CD4-positive, alpha-beta memory T cell (primary cell): ENCODE results near the gene SCAF4. TPM values are rescaled to one million over a fixed set of nuclear protein-coding genes. Genes with fewer than 3 reads are reported as not detected.

Experiments
- CTCF ChIA-PET: fragments of 350-600 bp; sonication (Branson Sonifier 250); formaldehyde crosslinking; loops from one replicate; lab custom pipeline; 2021; ENCODE audit warnings: inconsistent platforms; ENCODE audit not compliant: partially characterized antibody; lab: Charles Lee
- POLR2A ChIA-PET: fragments of 350-600 bp; sonication (Branson Sonifier 250); formaldehyde crosslinking; loops from one replicate; lab custom pipeline; 2021; ENCODE audit not compliant: partially characterized antibody; lab: Charles Lee
- DNase-seq, 5 donors: peaks; one replicate each; pipeline versions ENCODE4 v3.0.0 to v3.0.0-alpha.2; 2020 to 2022; ENCODE audit warnings: mixed read lengths in 1 of 5
- H3K27ac ChIP-seq: one replicate; pipeline ENCODE4 v1.7.0; 2013; ENCODE audit warnings: low read depth, low read length
- H3K27me3 ChIP-seq: 2 replicates; pipeline ENCODE4 v1.7.0; 2013; ENCODE audit warnings: mild to moderate bottlenecking, low read length, moderate library complexity; ENCODE audit not compliant: insufficient read depth
- H3K36me3 ChIP-seq: 2 replicates; pipeline ENCODE4 v1.7.0; 2013; ENCODE audit warnings: mild to moderate bottlenecking, low read length, moderate library complexity; ENCODE audit not compliant: insufficient read depth
- H3K4me1 ChIP-seq: 2 replicates; pipeline ENCODE4 v1.7.0; 2013; ENCODE audit warnings: mild to moderate bottlenecking, low read length, moderate library complexity; ENCODE audit not compliant: insufficient read depth
- H3K4me3 ChIP-seq, 2 donors: one replicate each; pipeline ENCODE4 v1.7.0; 2013; ENCODE audit warnings: low read length in 2 of 2, mild to moderate bottlenecking in 1 of 2
- H3K9me3 ChIP-seq, 2 donors: one replicate each; pipeline ENCODE4 v1.7.0; 2013; ENCODE audit warnings: low read length in 2 of 2, control low read depth in 1 of 2; ENCODE audit not compliant: control insufficient read depth in 1 of 2
- H3K27ac Mint-ChIP-seq, 7 donors: one replicate each; pipeline ENCODE4 v1.8.0; 2020 to 2021; ENCODE audit warnings: mixed read lengths in 7 of 7, mild to moderate bottlenecking in 6 of 7, inconsistent platforms in 3 of 7, moderate library complexity in 3 of 7
- H3K27me3 Mint-ChIP-seq, 2 donors: one replicate each; pipeline ENCODE4 v1.8.0; 2020 to 2021; ENCODE audit warnings: mixed read lengths in 2 of 2
- H3K36me3 Mint-ChIP-seq, 2 donors: one replicate each; pipeline ENCODE4 v1.8.0; 2020 to 2021; ENCODE audit warnings: mixed read lengths in 2 of 2, inconsistent platforms in 1 of 2, mild to moderate bottlenecking in 1 of 2
- H3K4me1 Mint-ChIP-seq, 4 donors: one replicate each; pipeline ENCODE4 v1.8.0; 2020 to 2021; ENCODE audit warnings: mixed read lengths in 4 of 4, mild to moderate bottlenecking in 1 of 4
- H3K4me3 Mint-ChIP-seq, 8 donors: one replicate each; pipeline ENCODE4 v1.8.0; 2020 to 2021; ENCODE audit warnings: mixed read lengths in 8 of 8, mild to moderate bottlenecking in 7 of 8, moderate library complexity in 6 of 8, inconsistent platforms in 3 of 8
- H3K9me3 Mint-ChIP-seq, 8 donors: one replicate each; pipeline ENCODE4 v1.8.0; 2020 to 2021; ENCODE audit warnings: mixed read lengths in 8 of 8, mild to moderate bottlenecking in 5 of 8, inconsistent platforms in 3 of 8, moderate library complexity in 1 of 8
- intact Hi-C: fragments of 100-400 bp; cut with micrococcal nuclease; formaldehyde crosslinking; loops from one replicate; pipeline ENCODE4 v1.15.1; 2023
- polyA plus RNA-seq, 2 donors: library from polyadenylated mRNA; unstranded; fragments of 300-500 nt; fragmentation: Illumina TruSeq; gene quantifications; one replicate each; pipeline ENCODE4 v1.2.3, GENCODE V29; 2021
- total RNA-seq, 2 experiments: library from RNA; stranded (reverse); gene quantifications; one replicate each; pipeline ENCODE4 v1.2.3, GENCODE V29; 2021

The SCAF4 gene
- total and polyA plus RNA-seq, 4 experiments from 2014 or later: 4.8 to 64.7 (median 48.9) TPM

- DNase-seq: no peak
- Histone ChIP-seq H3K27me3 (no peaks in the 10 kb centered on the region), H3K27ac (no peak overlapping the region), H3K4me3 (no peak overlapping the region), H3K9me3 (no peaks in the 10 kb centered on the region), H3K36me3 (peaks cover 20% of the 10 kb centered on the region), H3K4me1 (peaks cover 20% of the 10 kb centered on the region)
- ChIA-PET CTCF (no interaction called here), POLR2A (no interaction called here)
- Mint-ChIP-seq H3K27me3 (no peaks in the 10 kb centered on the region), H3K27ac (peak overlapping the region in 3 of 7 donors; percentile 48 to 62 (median 57)), H3K36me3 (peaks cover 26 to 46% of the 10 kb centered on the region in 2 donors), H3K4me3 (no peak overlapping the region), H3K9me3 (no peaks in the 10 kb centered on the region), H3K4me1 (peaks cover 15 to 22% (median 17%) of the 10 kb centered on the region in 4 donors)
- intact Hi-C loops: no loop called here
Observed at GRCh38 chr21:31671931-31672330, 60.0 kb downstream of the SCAF4 start.

GRCh38 chr21:31671146-31671716 lies 60.7 kb downstream of the SCAF4 start:
- Mint-ChIP-seq H3K36me3 (peaks cover 33 to 53% of the 10 kb centered on the region in 2 donors), H3K9me3 (no peaks in the 10 kb centered on the region), H3K4me1 (peaks cover 22 to 28% (median 24%) of the 10 kb centered on the region in 4 donors), H3K27me3 (no peaks in the 10 kb centered on the region), H3K27ac (peak overlapping the region in 5 of 7 donors; percentile 48 to 80 (median 62)), H3K4me3 (peak overlapping the region in 1 of 8 donors; percentile 67)
- Histone ChIP-seq H3K27me3 (no peaks in the 10 kb centered on the region), H3K4me3 (no peak overlapping the region), H3K36me3 (peaks cover 22% of the 10 kb centered on the region), H3K9me3 (no peaks in the 10 kb centered on the region), H3K27ac (no peak overlapping the region), H3K4me1 (peaks cover 27% of the 10 kb centered on the region)
- DNase-seq: no peak
- ChIA-PET POLR2A (interaction anchor here (1.5 kb wide), 1 partner anchor 11 kb away, joined by 6 read pairs; no protein-coding TSS in a partner anchor), CTCF (no interaction called here)
- intact Hi-C loops: no loop called here

GRCh38 chr21:31670070-31670469 lies 61.8 kb downstream of the SCAF4 start:
- H3K27ac Mint-ChIP-seq: peak overlapping the region in 3 of 7 donors; percentile 2 to 89 (median 5)
- H3K4me3 Mint-ChIP-seq: no peak overlapping the region
- Histone ChIP-seq H3K27me3 (no peaks in the 10 kb centered on the region), H3K4me3 (no peak overlapping the region), H3K4me1 (peaks cover 38% of the 10 kb centered on the region), H3K36me3 (peaks cover 22% of the 10 kb centered on the region), H3K9me3 (no peaks in the 10 kb centered on the region), H3K27ac (no peak overlapping the region)
- ChIA-PET CTCF (no interaction called here), POLR2A (interaction anchor here (1.5 kb wide), 1 partner anchor 10 kb away, joined by 6 read pairs; no protein-coding TSS in a partner anchor)
- no peak for DNase-seq
- no peaks in the 10 kb centered on the region for H3K9me3 Mint-ChIP-seq
- peaks cover 31 to 38% (median 34%) of the 10 kb centered on the region in 4 donors for H3K4me1 Mint-ChIP-seq
- intact Hi-C loops: no loop called here
- peaks cover 38 to 61% of the 10 kb centered on the region in 2 donors for H3K36me3 Mint-ChIP-seq
- H3K27me3 Mint-ChIP-seq: no peaks in the 10 kb centered on the region

- Mint-ChIP-seq H3K9me3 (no peaks in the 10 kb centered on the region), H3K27me3 (no peaks in the 10 kb centered on the region), H3K27ac (peak overlapping the region; percentile 20 to 76 (median 70)), H3K36me3 (peaks cover 43 to 70% of the 10 kb centered on the region in 2 donors), H3K4me1 (peaks cover 39 to 49% (median 44%) of the 10 kb centered on the region in 4 donors), H3K4me3 (no peak overlapping the region)
- Histone ChIP-seq H3K9me3 (no peaks in the 10 kb centered on the region), H3K36me3 (peaks cover 22% of the 10 kb centered on the region), H3K4me1 (peaks cover 50% of the 10 kb centered on the region), H3K27me3 (no peaks in the 10 kb centered on the region), H3K27ac (peak overlapping the region; percentile 14), H3K4me3 (no peak overlapping the region)
- intact Hi-C loops: no loop called here
- no peak for DNase-seq
- ChIA-PET CTCF (interaction anchor here (1.1 kb wide), 1 partner anchor 13 kb away, joined by 3 read pairs; no protein-coding TSS in a partner anchor), POLR2A (no interaction called here)
Observed at GRCh38 chr21:31668651-31669491, 63.0 kb downstream of the SCAF4 start.

- Histone ChIP-seq H3K36me3 (peaks cover 22% of the 10 kb centered on the region), H3K4me1 (peaks cover 62% of the 10 kb centered on the region), H3K27ac (no peak overlapping the region), H3K4me3 (no peak overlapping the region), H3K27me3 (no peaks in the 10 kb centered on the region), H3K9me3 (no peaks in the 10 kb centered on the region)
- H3K4me1 Mint-ChIP-seq: peaks cover 39 to 59% (median 51%) of the 10 kb centered on the region in 4 donors
- peak overlapping the region in 2 of 8 donors; percentile 10 to 44 for H3K4me3 Mint-ChIP-seq
- intact Hi-C loops: no loop called here
- no peaks in the 10 kb centered on the region for H3K27me3 Mint-ChIP-seq
- CTCF ChIA-PET: no interaction called here
- H3K9me3 Mint-ChIP-seq: no peaks in the 10 kb centered on the region
- H3K36me3 Mint-ChIP-seq: peaks cover 43 to 73% of the 10 kb centered on the region in 2 donors
- no peak for DNase-seq
- peak overlapping the region in 6 of 7 donors; percentile 36 to 76 (median 68) for H3K27ac Mint-ChIP-seq
- POLR2A ChIA-PET: no interaction called here
Observed at GRCh38 chr21:31667639-31668038, 64.3 kb downstream of the SCAF4 start.

GRCh38 chr21:31667132-31667531 lies 64.8 kb downstream of the SCAF4 start:
- DNase-seq: no peak
- ChIA-PET CTCF (no interaction called here), POLR2A (no interaction called here)
- no peaks in the 10 kb centered on the region for H3K27me3 ChIP-seq
- H3K27ac ChIP-seq: no peak overlapping the region
- peak overlapping the region in 6 of 7 donors; percentile 17 to 70 (median 42) for H3K27ac Mint-ChIP-seq
- peaks cover 43 to 75% of the 10 kb centered on the region in 2 donors for H3K36me3 Mint-ChIP-seq
- peaks cover 23% of the 10 kb centered on the region for H3K36me3 ChIP-seq
- H3K9me3 ChIP-seq: no peaks in the 10 kb centered on the region
- H3K4me3 ChIP-seq: no peak overlapping the region
- peak overlapping the region in 4 of 8 donors; percentile 1 to 50 (median 20) for H3K4me3 Mint-ChIP-seq
- H3K9me3 Mint-ChIP-seq: no peaks in the 10 kb centered on the region
- H3K4me1 ChIP-seq: peaks cover 68% of the 10 kb centered on the region
- H3K27me3 Mint-ChIP-seq: no peaks in the 10 kb centered on the region
- H3K4me1 Mint-ChIP-seq: peaks cover 41 to 62% (median 55%) of the 10 kb centered on the region in 4 donors
- intact Hi-C loops: no loop called here
